GM10248 (cell line): ENCODE results near the gene ZNF691.

Experiments
- CTCF ChIA-PET: fragments of 300-600 bp; sonication (Branson Sonifier 250); formaldehyde crosslinking; extraction: SDS; loops from one replicate; lab custom pipeline; 2021; ENCODE audit warnings: antibody characterized with exemption; lab: Yijun Ruan, JAX
- POLR2A ChIA-PET: fragments of 350-650 bp; sonication (Branson Sonifier 250); formaldehyde crosslinking; extraction: SDS; loops from one replicate; lab custom pipeline; 2020; ENCODE audit warnings: antibody characterized with exemption; lab: Yijun Ruan, JAX
- DNase-seq: peaks from one replicate; pipeline ENCODE4 v3.0.0; 2012; ENCODE audit errors: extremely low spot score
- TF ChIP-seq, protein P1 (sequence below): IDR thresholded peaks from 2 replicates; pipeline ENCODE4 v1.5.1; 2012; ENCODE audit warnings: mild to moderate bottlenecking, low read depth; ENCODE audit errors: extremely low read depth, missing control alignments, control extremely low read depth

The ZNF691 gene

DNA sequence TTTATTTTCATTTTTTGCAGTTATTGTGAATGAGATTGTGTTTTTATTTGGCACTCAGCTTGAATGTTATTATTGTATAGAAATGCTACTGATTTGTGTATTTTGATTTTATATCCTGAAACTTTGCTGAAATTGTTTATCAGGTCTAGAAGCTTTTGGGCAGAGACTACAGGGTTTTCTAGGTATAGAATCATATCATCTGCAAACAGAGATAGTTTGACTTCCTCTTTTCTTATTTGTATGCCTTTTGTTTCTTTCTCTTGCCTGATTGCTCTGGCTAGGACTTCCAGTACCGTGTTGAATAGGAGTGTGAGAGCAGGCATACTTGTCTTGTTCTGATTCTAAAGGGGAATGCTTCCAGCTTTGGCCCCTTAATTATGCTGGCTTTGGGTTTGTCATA lies 27.3 kb downstream of the ZNF691 start:
- DNase-seq = no peak
- TF ChIP-seq, protein P1, sequence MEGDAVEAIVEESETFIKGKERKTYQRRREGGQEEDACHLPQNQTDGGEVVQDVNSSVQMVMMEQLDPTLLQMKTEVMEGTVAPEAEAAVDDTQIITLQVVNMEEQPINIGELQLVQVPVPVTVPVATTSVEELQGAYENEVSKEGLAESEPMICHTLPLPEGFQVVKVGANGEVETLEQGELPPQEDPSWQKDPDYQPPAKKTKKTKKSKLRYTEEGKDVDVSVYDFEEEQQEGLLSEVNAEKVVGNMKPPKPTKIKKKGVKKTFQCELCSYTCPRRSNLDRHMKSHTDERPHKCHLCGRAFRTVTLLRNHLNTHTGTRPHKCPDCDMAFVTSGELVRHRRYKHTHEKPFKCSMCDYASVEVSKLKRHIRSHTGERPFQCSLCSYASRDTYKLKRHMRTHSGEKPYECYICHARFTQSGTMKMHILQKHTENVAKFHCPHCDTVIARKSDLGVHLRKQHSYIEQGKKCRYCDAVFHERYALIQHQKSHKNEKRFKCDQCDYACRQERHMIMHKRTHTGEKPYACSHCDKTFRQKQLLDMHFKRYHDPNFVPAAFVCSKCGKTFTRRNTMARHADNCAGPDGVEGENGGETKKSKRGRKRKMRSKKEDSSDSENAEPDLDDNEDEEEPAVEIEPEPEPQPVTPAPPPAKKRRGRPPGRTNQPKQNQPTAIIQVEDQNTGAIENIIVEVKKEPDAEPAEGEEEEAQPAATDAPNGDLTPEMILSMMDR = no peak
- ChIA-PET CTCF (no interaction called here), POLR2A (no interaction called here)

DNA sequence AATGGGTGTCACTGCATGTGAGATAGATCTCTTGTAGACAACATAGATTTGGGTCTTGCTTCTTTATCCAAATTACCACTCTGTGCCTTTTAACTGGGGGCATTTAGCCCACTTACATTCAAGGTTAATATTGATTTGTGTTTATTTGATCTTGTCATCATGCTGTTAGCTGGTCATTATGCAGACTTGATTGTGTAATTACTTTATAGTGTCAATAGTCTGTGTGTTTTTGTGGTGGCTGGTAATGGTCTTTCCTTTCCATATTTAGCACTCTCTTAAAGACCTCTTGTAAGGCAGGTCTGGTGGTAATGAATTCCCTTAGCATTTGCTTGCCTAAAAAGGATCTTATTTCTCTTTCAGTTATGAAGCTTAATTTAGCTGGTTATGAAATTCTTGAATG lies 29.6 kb downstream of the ZNF691 start:
- ChIA-PET POLR2A (no interaction called here), CTCF (no interaction called here)
- DNase-seq = no peak
- TF ChIP-seq, protein P1 = no peak

DNA sequence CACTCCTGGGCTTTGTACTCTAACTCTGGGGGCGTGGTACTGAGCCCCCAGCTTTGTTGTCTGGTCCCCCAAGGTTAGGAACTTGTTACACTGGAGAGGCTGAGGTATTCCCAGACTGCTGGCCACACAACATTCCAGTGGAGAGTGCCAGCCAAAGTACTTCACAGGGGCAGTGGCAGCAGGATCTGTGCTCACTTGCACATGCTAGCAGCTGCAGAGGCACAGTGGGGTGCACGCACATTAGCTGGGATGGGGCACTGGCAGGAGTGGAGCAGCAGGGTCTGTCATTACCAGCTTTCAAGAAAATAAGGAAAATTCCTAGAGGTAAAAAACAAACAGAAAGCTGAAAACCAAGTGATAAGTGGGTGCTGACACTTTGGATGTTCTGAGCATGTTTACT lies 31.0 kb downstream of the ZNF691 start:
- ChIA-PET CTCF (no interaction called here), POLR2A (no interaction called here)
- TF ChIP-seq, protein P1 = no peak
- no peak for DNase-seq

DNA sequence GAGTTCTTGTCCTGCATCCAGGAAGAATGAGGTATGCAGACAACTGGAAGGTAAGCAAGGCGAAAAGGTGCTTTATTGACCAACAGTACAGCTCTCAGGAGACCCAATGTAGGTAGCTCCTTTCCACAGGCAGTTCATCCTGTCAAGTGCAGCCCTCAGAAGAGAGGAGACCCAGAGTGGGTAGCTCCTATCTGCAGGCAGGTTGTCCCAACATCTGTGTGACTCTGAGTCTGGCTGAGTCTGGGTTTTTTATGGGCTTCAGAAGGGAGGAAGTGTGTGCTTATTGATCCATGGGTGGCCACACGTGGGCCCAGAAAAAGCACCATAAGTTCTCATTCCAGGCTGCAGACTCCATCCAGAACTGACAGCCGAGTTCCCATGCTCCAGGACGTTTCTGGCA lies 34.0 kb downstream of the ZNF691 start:
- TF ChIP-seq, protein P1 = no peak
- no peak for DNase-seq
- ChIA-PET CTCF (interaction anchor here (1.7 kb wide), 1 partner anchor 10 kb away, joined by 5 read pairs; no protein-coding TSS in a partner anchor), POLR2A (no interaction called here)

DNA sequence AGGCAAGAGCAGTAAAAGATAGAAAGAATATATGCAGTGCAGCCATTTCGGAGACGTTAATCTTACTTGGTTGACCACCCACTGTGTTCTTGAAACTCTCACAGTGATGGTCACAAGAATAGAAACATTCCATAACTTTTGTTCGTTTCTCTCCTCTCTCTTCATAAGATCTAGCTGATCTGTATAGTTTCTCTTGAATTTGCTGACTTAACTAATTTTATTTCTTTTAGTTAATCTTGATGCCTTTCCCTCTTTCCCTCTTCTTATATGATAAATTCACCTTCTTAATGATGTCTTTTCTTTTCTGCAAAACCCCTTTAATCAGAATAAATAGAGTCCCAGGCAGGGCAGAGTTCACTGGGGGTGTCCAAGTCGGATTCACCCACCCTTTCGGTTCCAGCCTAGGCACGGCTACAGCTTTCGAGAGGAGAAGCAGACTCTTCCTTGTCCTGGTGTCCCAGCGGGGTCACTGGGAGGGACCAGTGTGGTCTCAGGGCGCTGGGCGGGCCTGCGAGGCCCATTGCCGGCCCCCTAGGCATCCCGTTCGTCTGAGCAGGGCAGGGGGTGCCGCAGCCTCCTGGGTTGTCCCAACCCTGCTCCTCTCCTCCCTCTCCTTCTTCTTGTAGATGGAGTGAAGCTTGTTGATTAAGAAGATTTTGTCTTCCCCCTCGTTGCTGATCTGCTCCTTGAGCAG lies 39.8 kb downstream of the ZNF691 start:
- ChIA-PET POLR2A (no interaction called here), CTCF (interaction anchor here (1.8 kb wide), 1 partner anchor 187 kb away, joined by 5 read pairs; no protein-coding TSS in a partner anchor)
- TF ChIP-seq, protein P1 = no peak
- DNase-seq = no peak

DNA sequence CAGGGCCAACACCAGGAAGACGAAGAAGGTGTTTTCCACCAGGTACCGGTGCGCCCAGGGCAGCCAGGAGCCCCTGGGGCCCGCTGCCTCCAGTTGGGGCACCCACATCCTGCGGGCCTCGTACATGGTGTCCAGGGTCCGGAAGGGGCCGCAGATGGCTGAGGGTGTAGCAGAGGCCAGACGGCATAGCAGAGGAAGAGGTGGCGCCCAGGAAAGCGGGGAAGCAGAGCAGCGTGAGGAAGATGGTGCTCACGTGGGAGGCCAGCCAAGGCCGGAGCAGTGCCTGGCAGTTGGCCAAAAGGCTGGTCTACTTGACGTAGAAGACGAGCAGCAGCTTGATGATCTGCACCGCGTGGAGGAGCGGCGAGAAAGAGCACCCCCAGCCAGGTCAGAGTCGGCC lies 40.4 kb downstream of the ZNF691 start:
- ChIA-PET POLR2A (no interaction called here), CTCF (interaction anchor here (1.8 kb wide), 1 partner anchor 187 kb away, joined by 5 read pairs; no protein-coding TSS in a partner anchor)
- DNase-seq = no peak
- TF ChIP-seq, protein P1 = no peak
